ENCODE results near the gene BACE2.

BACE2 gene

GRCh38 chr21:41231060-41231459 is 63.1 kb downstream of the BACE2 start:
- no peak for ATAC-seq
- TF ChIP-seq ZC3H10 (CRISPR knock-in tag; IDR thresholded peaks at IDR 0.05) (no peak), ZFP30 (CRISPR knock-in tag; IDR thresholded peaks at IDR 0.05) (no peak), TSHZ2 (CRISPR knock-in tag; IDR thresholded peaks at IDR 0.05) (no peak), CREB5 (CRISPR knock-in tag; IDR thresholded peaks at IDR 0.05; ENCODE audit: low read depth) (no peak), BACH2 (CRISPR knock-in tag; IDR thresholded peaks at IDR 0.05; ENCODE audit: borderline replicate concordance) (no peak), CSDC2 (CRISPR knock-in tag; IDR thresholded peaks at IDR 0.05) (no peak), ZNF565 (CRISPR knock-in tag; conservative IDR thresholded peaks at IDR 0.05; ENCODE audit: low read depth) (no peak), SNAI2 (CRISPR knock-in tag; IDR thresholded peaks at IDR 0.05) (no peak), CSRNP3 (CRISPR knock-in tag; IDR thresholded peaks at IDR 0.05) (no peak), TOX (CRISPR knock-in tag; IDR thresholded peaks at IDR 0.05; ENCODE audit: borderline replicate concordance) (no peak), RARB (CRISPR knock-in tag; IDR thresholded peaks at IDR 0.05) (no peak), ZNF70 (CRISPR knock-in tag; IDR thresholded peaks at IDR 0.05) (no peak), OSR1 (CRISPR knock-in tag; IDR thresholded peaks at IDR 0.05) (no peak), TCF4 (CRISPR knock-in tag; IDR thresholded peaks at IDR 0.05; ENCODE audit: borderline replicate concordance) (no peak), POU6F1 (CRISPR knock-in tag; IDR thresholded peaks at IDR 0.05; ENCODE audit: borderline replicate concordance, low read depth) (no peak), ARNTL (CRISPR knock-in tag; IDR thresholded peaks at IDR 0.05; ENCODE audit: borderline replicate concordance, low read depth) (no peak), GLIS3 (CRISPR knock-in tag; IDR thresholded peaks at IDR 0.05) (no peak)

DNA sequence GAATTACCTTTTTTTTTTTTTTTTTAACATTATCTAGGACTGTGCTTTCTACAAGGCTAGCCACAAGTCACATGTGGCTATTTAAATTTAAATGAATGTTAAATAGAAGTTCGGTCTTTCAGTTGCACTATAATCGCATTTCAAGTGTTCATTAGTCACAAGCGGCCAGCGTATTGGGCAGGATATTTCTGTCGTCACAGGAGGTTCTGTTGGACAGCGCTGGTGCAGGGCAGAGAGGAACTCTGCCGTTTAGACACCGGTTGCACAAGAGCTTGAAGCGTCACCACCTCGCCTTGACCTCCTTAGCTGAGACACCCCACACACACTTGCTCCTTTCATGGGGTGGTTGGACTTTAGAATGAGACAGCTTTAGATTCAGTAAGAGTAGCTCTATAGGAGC is 64.1 kb downstream of the BACE2 start:
- no peak for TF ChIP-seq ZC3H10 (CRISPR knock-in tag; IDR thresholded peaks at IDR 0.05)
- TF ChIP-seq RARB (CRISPR knock-in tag; IDR thresholded peaks at IDR 0.05): no peak
- no peak for TF ChIP-seq PPARA (CRISPR knock-in tag; IDR thresholded peaks at IDR 0.05; ENCODE audit: borderline replicate concordance)
- TF ChIP-seq CSDC2 (CRISPR knock-in tag; IDR thresholded peaks at IDR 0.05): no peak
- no peak for TF ChIP-seq CSRNP3 (CRISPR knock-in tag; IDR thresholded peaks at IDR 0.05)
- no peak for TF ChIP-seq ZFP30 (CRISPR knock-in tag; IDR thresholded peaks at IDR 0.05)
- no peak for TF ChIP-seq PATZ1 (CRISPR knock-in tag; IDR thresholded peaks at IDR 0.05; ENCODE audit: borderline replicate concordance)
- TF ChIP-seq ZFP3 (CRISPR knock-in tag; IDR thresholded peaks at IDR 0.05): no peak
- no peak for ATAC-seq

GRCh38 chr21:41233916-41234315 is 66.0 kb downstream of the BACE2 start:
- TF ChIP-seq PATZ1 (CRISPR knock-in tag; IDR thresholded peaks at IDR 0.05; ENCODE audit: borderline replicate concordance) (no peak), ESRRG (CRISPR knock-in tag; IDR thresholded peaks at IDR 0.05) (no peak), TCF4 (CRISPR knock-in tag; IDR thresholded peaks at IDR 0.05; ENCODE audit: borderline replicate concordance) (no peak), ZFP3 (CRISPR knock-in tag; IDR thresholded peaks at IDR 0.05) (no peak), ISL1 (CRISPR knock-in tag; IDR thresholded peaks at IDR 0.05) (no peak), POU6F1 (CRISPR knock-in tag; IDR thresholded peaks at IDR 0.05; ENCODE audit: borderline replicate concordance, low read depth) (no peak), ZNF8 (CRISPR knock-in tag; IDR thresholded peaks at IDR 0.05) (no peak)
- ATAC-seq: no peak

All from SK-N-SH treated with all-trans-retinoic acid at 6 μM for 48 hours (cell line).